ENCODE results near the gene TNFSF8. TPM values are rescaled to one million over a fixed set of nuclear protein-coding genes. Genes with fewer than 3 reads are reported as not detected.

Gene TNFSF8
- total and polyA plus RNA-seq, 4 experiments from 2014 or later: 43.2 to 108 (median 64.5) TPM

DNA sequence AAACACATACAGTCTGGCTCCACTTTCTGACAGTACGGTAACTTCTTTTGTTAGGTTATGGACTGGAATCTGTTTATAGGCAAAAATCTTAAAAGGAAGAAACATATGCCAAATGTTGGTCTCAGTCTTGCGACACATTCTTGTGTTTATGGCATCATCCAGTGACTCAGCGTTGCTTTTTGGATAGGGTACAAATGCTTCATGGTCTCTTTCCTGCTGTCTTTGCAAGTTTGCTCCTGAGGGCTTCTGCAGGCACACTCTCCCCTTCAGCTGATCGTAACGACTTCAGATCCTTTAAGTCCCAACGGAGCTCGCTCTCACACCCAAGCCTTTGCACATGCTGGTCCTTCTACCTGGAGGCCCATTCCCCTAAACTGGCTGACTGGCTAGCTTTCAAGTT, 23.6 kb upstream of the TNFSF8 start:
- intact Hi-C loops (cut with micrococcal nuclease): no loop called here
- H3K4me3 Mint-ChIP-seq: no peak overlapping the region
- no peaks in the 10 kb centered on the region for H3K9me3 ChIP-seq (ENCODE audit: control insufficient read depth in 1 of 2, low read length in 2 of 2)
- peaks cover 20% of the 10 kb centered on the region for H3K4me1 ChIP-seq (ENCODE audit: insufficient read depth, low read length)
- ChIA-PET CTCF (ENCODE audit: partially characterized antibody) (no interaction called here), POLR2A (ENCODE audit: partially characterized antibody) (no interaction called here)
- peak overlapping the region in 1 of 7 donors; percentile 57 for H3K27ac Mint-ChIP-seq
- H3K36me3 Mint-ChIP-seq: no peaks in the 10 kb centered on the region
- DNase-seq: no peak
- no peak overlapping the region for H3K4me3 ChIP-seq (ENCODE audit: low read length in 2 of 2)
- H3K4me1 Mint-ChIP-seq: peaks cover 16 to 25% (median 23%) of the 10 kb centered on the region in 4 donors
- H3K9me3 Mint-ChIP-seq: peaks cover 0 to 4% (median 2%) of the 10 kb centered on the region in 8 donors
- H3K27ac ChIP-seq (ENCODE audit: low read depth, low read length): no peak overlapping the region
- H3K27me3 Mint-ChIP-seq: no peaks in the 10 kb centered on the region
- no peaks in the 10 kb centered on the region for H3K27me3 ChIP-seq (ENCODE audit: insufficient read depth, low read length)
- no peaks in the 10 kb centered on the region for H3K36me3 ChIP-seq (ENCODE audit: insufficient read depth, low read length)

DNA sequence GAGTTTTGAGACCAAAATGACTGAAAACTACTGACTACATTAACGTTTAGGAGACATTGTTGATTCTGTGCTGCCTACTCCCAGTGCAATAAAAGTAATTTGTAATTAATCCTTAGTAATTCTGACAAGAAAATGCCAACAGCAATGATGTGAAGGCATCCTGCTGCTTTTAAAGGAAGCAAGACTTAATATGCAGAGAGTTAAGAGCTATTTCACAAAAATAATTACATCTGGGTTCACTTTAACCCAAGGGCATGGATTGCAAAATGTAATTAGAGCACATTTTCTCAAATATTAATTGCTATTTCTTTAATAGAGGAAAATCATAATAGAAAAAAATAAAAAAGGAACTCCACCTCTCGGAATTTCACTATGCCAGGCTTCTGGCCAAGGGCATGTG, 22.7 kb upstream of the TNFSF8 start:
- Histone ChIP-seq H3K9me3 (ENCODE audit: control insufficient read depth in 1 of 2, low read length in 2 of 2) (no peaks in the 10 kb centered on the region), H3K36me3 (ENCODE audit: insufficient read depth, low read length) (no peaks in the 10 kb centered on the region), H3K4me3 (ENCODE audit: low read length in 2 of 2) (no peak overlapping the region), H3K27ac (ENCODE audit: low read depth, low read length) (no peak overlapping the region), H3K27me3 (ENCODE audit: insufficient read depth, low read length) (no peaks in the 10 kb centered on the region), H3K4me1 (ENCODE audit: insufficient read depth, low read length) (peaks cover 10% of the 10 kb centered on the region)
- Mint-ChIP-seq H3K9me3 (no peaks in the 10 kb centered on the region), H3K4me1 (peaks cover 9 to 16% (median 13%) of the 10 kb centered on the region in 4 donors), H3K4me3 (no peak overlapping the region), H3K27me3 (no peaks in the 10 kb centered on the region), H3K36me3 (no peaks in the 10 kb centered on the region), H3K27ac (no peak overlapping the region)
- intact Hi-C loops (cut with micrococcal nuclease): no loop called here
- DNase-seq: no peak
- ChIA-PET CTCF (ENCODE audit: partially characterized antibody) (no interaction called here), POLR2A (ENCODE audit: partially characterized antibody) (no interaction called here)

DNA sequence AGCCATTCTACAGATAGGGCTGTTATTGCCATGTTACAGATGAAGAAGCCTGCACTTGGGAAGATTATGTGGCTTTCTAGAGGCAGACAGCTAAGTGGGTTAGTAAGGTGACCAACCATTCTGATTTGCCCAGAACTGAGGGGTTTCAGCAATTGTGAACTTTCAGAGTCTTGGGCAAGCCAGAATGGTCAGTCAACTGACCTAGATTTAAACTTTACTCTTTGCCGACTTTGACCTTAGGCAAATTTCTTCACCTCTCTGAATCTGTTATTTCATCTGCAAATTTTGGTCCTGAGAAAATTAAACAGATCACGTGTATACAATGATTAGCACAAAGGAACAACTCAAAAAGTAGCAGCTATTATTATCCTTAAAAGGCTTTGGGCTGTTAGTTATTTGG, 20.4 kb upstream of the TNFSF8 start:
- H3K27me3 Mint-ChIP-seq: no peaks in the 10 kb centered on the region
- Histone ChIP-seq H3K9me3 (ENCODE audit: control insufficient read depth in 1 of 2, low read length in 2 of 2) (no peaks in the 10 kb centered on the region), H3K4me3 (ENCODE audit: low read length in 2 of 2) (no peak overlapping the region), H3K4me1 (ENCODE audit: insufficient read depth, low read length) (no peaks in the 10 kb centered on the region), H3K36me3 (ENCODE audit: insufficient read depth, low read length) (no peaks in the 10 kb centered on the region), H3K27me3 (ENCODE audit: insufficient read depth, low read length) (no peaks in the 10 kb centered on the region), H3K27ac (ENCODE audit: low read depth, low read length) (no peak overlapping the region)
- no peaks in the 10 kb centered on the region for H3K9me3 Mint-ChIP-seq
- ChIA-PET CTCF (ENCODE audit: partially characterized antibody) (interaction anchor here (0.7 to 1.5 kb wide), 2 partner anchors 10 to 213 kb away, joined by 4 read pairs; no protein-coding TSS in a partner anchor), POLR2A (ENCODE audit: partially characterized antibody) (no interaction called here)
- intact Hi-C loops (cut with micrococcal nuclease): no loop called here
- no peak overlapping the region for H3K4me3 Mint-ChIP-seq
- H3K36me3 Mint-ChIP-seq: no peaks in the 10 kb centered on the region
- DNase-seq: no peak
- peaks cover 0 to 10% (median 7%) of the 10 kb centered on the region in 4 donors for H3K4me1 Mint-ChIP-seq
- H3K27ac Mint-ChIP-seq: no peak overlapping the region

DNA sequence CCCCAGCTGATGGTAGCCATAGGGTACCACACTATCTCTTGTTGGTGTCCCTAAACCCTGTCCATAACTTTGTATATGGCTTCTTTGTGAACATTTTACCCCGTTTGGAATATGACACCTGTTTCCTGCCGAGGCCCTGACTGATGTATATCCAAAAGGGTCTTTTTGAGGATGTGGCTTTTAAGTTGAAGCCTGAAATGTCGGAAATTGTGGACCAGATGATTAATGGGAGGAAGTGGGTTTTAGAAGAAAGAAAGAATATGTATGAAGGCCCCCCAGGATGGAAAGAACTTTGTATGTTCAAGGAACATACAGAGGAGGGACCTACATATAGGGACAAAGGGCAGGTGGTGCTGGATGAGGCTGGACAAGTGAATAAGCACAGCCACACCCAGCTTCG, 16.7 kb upstream of the TNFSF8 start:
- H3K4me3 ChIP-seq (ENCODE audit: low read length in 2 of 2): no peak overlapping the region
- H3K27ac ChIP-seq (ENCODE audit: low read depth, low read length): no peak overlapping the region
- no peaks in the 10 kb centered on the region for H3K4me1 ChIP-seq (ENCODE audit: insufficient read depth, low read length)
- H3K36me3 ChIP-seq (ENCODE audit: insufficient read depth, low read length): no peaks in the 10 kb centered on the region
- no peak for DNase-seq
- Mint-ChIP-seq H3K27me3 (no peaks in the 10 kb centered on the region), H3K36me3 (no peaks in the 10 kb centered on the region), H3K9me3 (no peaks in the 10 kb centered on the region), H3K4me1 (peaks cover 0 to 10% (median 7%) of the 10 kb centered on the region in 4 donors), H3K4me3 (no peak overlapping the region), H3K27ac (peak overlapping the region in 2 of 7 donors; percentile 14 to 49)
- ChIA-PET CTCF (ENCODE audit: partially characterized antibody) (no interaction called here), POLR2A (ENCODE audit: partially characterized antibody) (interaction anchor here (1.5 kb wide), 2 partner anchors 17 to 19 kb away, joined by 4 read pairs; partner anchors contain the start of gene TNFSF8)
- intact Hi-C loops (cut with micrococcal nuclease): no loop called here
- no peaks in the 10 kb centered on the region for H3K27me3 ChIP-seq (ENCODE audit: insufficient read depth, low read length)
- H3K9me3 ChIP-seq (ENCODE audit: control insufficient read depth in 1 of 2, low read length in 2 of 2): no peaks in the 10 kb centered on the region

DNA sequence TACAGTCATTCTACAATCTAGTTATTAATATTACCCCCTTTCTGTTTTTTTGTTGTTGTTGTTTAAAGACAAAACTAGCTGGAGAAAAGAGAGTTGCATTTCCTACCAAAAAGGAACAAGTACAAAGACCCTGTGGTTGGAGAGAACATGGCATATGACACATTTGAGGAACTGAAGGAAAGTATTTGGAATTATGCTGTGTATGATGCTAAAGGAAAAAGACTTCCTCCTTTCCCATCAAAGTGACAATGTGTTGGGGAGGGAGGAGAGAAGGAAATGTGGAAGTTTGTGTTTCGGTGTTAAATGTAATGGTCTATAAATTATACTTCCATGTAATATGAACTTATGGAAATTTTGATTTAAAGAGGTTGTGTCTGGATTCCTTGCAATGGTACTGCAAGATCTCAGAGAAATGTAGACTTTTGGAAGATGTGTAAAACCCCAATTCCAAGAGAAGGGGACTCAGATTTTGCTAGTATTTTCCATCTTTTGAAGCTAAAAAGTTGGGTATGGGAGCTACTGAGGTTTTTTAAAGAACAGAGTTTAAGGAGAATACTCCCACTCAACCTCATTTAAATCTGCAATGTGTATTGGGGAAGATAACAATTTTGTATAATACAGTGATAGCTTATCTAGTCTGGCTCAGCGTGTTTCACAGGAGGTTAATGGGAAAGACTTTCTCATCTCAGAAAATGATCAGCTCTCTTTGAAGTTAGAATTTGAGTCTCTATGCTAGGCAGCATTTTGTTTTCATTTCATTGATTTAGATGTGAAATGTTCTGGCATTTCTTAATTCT, 15.4 kb upstream of the TNFSF8 start:
- H3K4me3 ChIP-seq (ENCODE audit: low read length in 2 of 2): no peak overlapping the region
- ChIA-PET POLR2A (ENCODE audit: partially characterized antibody) (interaction anchor here (1.5 kb wide), 2 partner anchors 15 to 18 kb away, joined by 4 read pairs; partner anchors contain the start of gene TNFSF8), CTCF (ENCODE audit: partially characterized antibody) (interaction anchor here (0.7 kb wide), 1 partner anchor 37 kb away, joined by 3 read pairs; no protein-coding TSS in a partner anchor)
- H3K4me1 ChIP-seq (ENCODE audit: insufficient read depth, low read length): no peaks in the 10 kb centered on the region
- intact Hi-C loops (cut with micrococcal nuclease): no loop called here
- no peaks in the 10 kb centered on the region for H3K9me3 ChIP-seq (ENCODE audit: control insufficient read depth in 1 of 2, low read length in 2 of 2)
- no peaks in the 10 kb centered on the region for H3K27me3 Mint-ChIP-seq
- H3K9me3 Mint-ChIP-seq: no peaks in the 10 kb centered on the region
- DNase-seq: no peak
- H3K27ac Mint-ChIP-seq: no peak overlapping the region
- no peaks in the 10 kb centered on the region for H3K36me3 ChIP-seq (ENCODE audit: insufficient read depth, low read length)
- peaks cover under 1 to 10% (median 7%) of the 10 kb centered on the region in 4 donors for H3K4me1 Mint-ChIP-seq
- H3K4me3 Mint-ChIP-seq: no peak overlapping the region
- no peak overlapping the region for H3K27ac ChIP-seq (ENCODE audit: low read depth, low read length)
- no peaks in the 10 kb centered on the region for H3K36me3 Mint-ChIP-seq
- H3K27me3 ChIP-seq (ENCODE audit: insufficient read depth, low read length): no peaks in the 10 kb centered on the region

DNA sequence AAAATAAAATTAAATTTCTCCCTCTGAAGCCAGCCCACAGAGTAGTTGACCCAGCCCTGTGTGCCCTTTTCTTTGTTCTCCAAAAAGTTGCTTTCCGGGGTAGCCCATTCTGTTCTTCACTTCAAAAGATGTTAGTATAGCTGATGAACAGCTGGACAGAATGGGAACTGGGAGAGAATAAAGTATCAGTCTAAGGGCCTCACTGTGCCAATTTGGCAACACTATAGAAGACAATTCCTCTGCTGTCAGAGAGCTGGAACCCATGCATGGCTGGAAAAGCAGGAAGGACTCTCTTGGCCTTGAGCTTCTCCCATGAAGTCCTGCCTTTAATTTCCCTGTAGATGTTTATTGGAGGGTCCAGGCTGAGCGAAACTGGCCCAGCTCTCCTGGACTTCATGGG, 11.0 kb upstream of the TNFSF8 start:
- intact Hi-C loops (cut with micrococcal nuclease): no loop called here
- ChIA-PET POLR2A (ENCODE audit: partially characterized antibody) (interaction anchor here (6.5 kb wide), 1 partner anchor 13 kb away, joined by 45 read pairs; the partner anchor contains the start of gene TNFSF8), CTCF (ENCODE audit: partially characterized antibody) (interaction anchor here (1.2 to 1.8 kb wide), 3 partner anchors 73 to 288 kb away, joined by 3 to 8 read pairs (median 3); no protein-coding TSS in a partner anchor)
- H3K9me3 Mint-ChIP-seq: no peaks in the 10 kb centered on the region
- no peaks in the 10 kb centered on the region for H3K27me3 ChIP-seq (ENCODE audit: insufficient read depth, low read length)
- no peaks in the 10 kb centered on the region for H3K27me3 Mint-ChIP-seq
- no peaks in the 10 kb centered on the region for H3K36me3 ChIP-seq (ENCODE audit: insufficient read depth, low read length)
- no peak overlapping the region for H3K27ac ChIP-seq (ENCODE audit: low read depth, low read length)
- peaks cover 19 to 33% (median 25%) of the 10 kb centered on the region in 4 donors for H3K4me1 Mint-ChIP-seq
- H3K27ac Mint-ChIP-seq: no peak overlapping the region
- no peak for DNase-seq
- H3K36me3 Mint-ChIP-seq: no peaks in the 10 kb centered on the region
- peaks cover 21% of the 10 kb centered on the region for H3K4me1 ChIP-seq (ENCODE audit: insufficient read depth, low read length)
- no peak overlapping the region for H3K4me3 ChIP-seq (ENCODE audit: low read length in 2 of 2)
- no peaks in the 10 kb centered on the region for H3K9me3 ChIP-seq (ENCODE audit: control insufficient read depth in 1 of 2, low read length in 2 of 2)
- peak overlapping the region in 1 of 8 donors; percentile 11 for H3K4me3 Mint-ChIP-seq

All from CD4-positive, alpha-beta memory T cell (primary cell).